Activated CD4-positive, CD25-positive, alpha-beta regulatory T cell treated with anti-CD3 and anti-CD28 coated beads, Interleukin-2, amount 50 U/mL, for 72 hours (primary cell): Measurements from ENCODE around the gene DTL.

Experiments
- DNase-seq: peaks from one replicate; pipeline ENCODE4 v3.0.0; 2021

Gene DTL

DNA sequence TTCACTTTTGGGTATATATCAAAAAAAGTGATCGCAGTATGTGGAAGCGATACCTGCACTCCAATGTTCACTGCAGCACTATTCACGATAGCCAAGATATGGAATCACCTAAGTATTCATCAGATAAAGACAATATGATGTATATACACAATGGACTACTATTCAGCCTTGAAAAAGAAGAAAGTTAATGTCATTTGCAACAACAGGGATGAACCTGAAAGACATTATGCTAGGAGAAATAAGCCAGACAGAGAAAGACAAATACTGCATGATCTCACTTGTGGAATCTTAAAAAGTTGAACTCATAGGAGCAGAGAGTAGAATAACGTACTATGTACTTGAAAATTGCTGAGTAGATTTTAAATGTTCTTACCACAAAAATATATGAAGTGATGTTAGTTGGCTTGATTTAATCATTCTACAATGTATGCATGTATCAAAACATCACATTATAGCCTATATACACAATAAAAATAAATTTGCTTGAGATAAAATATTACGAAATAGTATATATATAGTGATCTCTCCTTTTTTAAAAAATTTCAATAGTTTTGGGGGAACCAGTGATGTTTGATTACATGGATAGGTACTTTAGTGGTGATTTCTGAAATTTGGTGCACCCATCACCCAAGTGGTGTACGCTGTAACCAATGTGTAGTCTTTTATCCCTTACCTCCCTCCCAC is 56.0 kb downstream of the DTL start:
- DNase-seq = no peak

GRCh38 chr1:212097360-212097759 is 61.8 kb downstream of the DTL start:
- DNase-seq = no peak

- DNase-seq = no peak
These were observed 62.8 kb downstream of the DTL start for GRCh38 chr1:212098310-212098709.

- no peak for DNase-seq
These were observed 63.2 kb downstream of the DTL start for GRCh38 chr1:212098771-212099170.

GRCh38 chr1:212101251-212101650 is 65.7 kb downstream of the DTL start:
- no peak for DNase-seq

DNA sequence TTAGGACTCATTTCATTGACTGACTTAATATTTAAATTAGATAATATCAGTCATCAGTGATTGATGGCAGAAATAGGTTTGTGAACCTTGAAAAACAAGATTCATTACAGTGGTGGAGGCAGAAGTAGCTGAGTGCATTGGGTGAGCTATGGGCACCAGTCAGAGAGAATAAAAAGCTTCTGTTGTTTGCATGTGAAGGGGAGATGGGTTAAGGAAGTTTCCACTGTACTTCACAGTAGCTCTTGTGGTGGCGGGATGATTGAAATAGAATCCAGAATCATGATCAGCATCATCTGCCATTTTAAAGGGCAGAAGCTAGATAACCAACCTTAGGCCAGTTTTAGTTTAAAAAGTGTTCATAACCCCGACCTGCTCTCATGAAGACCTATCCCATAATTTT is 66.2 kb downstream of the DTL start:
- no peak for DNase-seq

- DNase-seq = no peak
These were observed 69.2 kb downstream of the DTL start for GRCh38 chr1:212104586-212105325.

DNA sequence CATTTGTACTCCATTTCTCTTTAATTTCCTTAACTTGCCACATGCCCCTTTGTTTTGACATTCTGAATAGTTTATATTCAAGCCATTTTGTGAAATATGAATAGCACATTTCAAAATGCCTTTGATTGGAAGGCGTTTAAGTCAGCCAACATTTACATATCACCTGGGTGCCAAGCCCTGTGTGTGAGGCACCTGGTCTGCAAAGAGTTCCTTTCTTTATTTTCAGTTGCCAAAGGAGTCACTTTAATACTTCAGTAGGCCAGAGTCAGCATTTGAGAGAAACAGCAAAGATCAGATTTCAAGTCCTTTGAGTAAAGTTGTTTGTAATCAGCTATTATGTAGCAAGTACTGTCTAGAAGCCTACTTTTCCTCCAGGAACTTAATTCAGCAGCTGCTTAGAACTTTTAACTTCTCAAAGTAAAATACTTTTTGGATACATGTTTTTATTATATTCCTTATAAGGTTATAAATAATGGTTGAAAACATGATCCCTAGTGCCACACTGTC is 70.8 kb downstream of the DTL start:
- no peak for DNase-seq

DNA sequence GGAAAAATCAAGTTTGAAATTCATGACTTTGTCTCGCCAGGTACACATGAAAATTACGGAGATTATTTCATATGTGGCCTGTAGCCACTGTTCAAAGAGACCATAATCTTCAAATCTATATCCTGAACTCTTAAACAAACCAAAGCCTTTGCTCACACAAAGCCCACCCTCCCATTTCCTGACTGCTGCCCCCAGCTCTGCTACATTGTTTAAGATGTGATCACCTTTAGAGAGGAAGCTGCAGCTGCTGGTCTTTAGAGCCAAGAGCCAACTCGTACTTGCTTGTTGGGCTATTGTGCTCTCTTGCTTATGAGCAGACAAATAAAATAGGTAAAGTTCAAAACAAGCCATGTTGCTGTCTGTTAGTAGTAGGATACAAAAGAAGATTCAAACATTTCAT is 71.9 kb downstream of the DTL start:
- DNase-seq = no peak

- DNase-seq = no peak
These were observed 72.6 kb downstream of the DTL start for GRCh38 chr1:212108187-212108586.

DNA sequence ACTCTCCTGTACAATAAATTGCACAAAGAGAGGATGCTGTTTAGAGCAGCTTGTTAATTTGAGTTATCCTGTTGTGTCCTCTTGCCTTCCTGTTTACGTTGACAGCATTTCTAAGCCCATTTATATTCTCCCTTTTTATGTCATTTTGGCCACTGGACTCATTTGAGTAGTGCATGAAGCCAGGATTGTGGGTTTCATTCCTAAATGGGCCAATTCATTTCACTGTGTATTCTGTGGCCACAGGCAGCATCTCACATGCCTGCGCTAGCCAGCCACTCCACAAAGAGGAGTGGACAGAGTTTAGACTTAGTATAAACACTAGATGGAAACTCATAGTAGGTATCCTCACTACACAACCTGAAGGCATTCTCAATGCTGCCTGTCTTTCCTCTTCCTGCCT is 73.4 kb downstream of the DTL start:
- no peak for DNase-seq

DNA sequence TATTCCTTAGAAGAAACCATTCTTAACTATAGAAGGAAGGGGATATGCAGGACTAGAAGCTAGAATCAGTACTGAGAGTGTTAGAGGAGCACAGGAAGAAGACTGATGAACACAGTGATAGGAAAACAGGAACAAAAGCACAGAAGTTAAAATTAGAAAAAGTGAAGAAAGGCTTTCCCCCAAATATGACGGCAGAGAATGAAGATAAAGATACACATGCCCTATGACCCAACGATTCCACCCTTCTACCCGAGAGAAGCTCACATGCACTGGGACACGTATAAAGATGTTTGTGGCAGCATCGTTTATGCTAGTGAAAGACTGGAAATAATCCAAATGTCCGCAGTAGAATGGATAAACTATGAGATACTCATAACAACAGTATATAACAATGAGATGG is 74.2 kb downstream of the DTL start:
- no peak for DNase-seq

DNA sequence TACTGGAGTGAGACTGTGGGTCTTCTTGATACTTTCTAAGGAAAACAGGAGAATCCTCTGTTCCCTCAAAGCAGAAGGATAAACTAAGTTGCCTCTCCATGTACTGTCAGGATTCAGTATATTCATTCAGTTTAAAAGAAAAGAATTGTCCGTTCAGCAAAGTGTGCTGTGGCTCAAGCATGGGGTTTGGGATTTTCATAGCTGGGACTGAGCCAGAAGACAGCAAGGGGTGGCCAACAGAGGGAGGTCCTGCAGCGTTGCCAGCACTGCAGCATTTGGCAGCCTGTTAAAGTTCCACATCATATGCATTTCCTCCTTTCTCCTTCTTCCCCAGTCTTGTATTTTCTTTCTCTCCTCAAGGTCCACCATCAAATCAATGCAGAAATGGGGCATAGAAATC is 75.1 kb downstream of the DTL start:
- no peak for DNase-seq

GRCh38 chr1:212111536-212111935 is 76.0 kb downstream of the DTL start:
- DNase-seq = no peak

DNA sequence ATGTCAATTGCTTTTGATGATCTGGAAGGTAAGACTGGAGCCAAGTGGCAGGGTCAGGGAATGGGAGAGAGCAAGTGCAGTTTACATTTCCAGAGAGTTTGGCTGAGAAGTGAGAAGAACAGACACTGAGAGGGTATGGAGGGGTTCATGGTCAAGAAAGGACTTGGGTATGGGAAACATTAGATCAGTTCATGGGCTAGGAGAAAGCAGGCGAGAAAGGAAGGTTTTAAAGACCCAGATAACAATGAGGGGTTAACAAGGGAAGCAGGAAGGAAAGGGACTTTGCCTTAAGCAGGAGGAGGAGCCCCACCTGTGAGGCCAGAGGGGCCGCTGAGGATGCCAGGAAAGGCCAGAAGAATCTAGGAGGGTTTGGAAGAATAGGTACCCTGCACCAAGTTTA is 78.2 kb downstream of the DTL start:
- no peak for DNase-seq

DNA sequence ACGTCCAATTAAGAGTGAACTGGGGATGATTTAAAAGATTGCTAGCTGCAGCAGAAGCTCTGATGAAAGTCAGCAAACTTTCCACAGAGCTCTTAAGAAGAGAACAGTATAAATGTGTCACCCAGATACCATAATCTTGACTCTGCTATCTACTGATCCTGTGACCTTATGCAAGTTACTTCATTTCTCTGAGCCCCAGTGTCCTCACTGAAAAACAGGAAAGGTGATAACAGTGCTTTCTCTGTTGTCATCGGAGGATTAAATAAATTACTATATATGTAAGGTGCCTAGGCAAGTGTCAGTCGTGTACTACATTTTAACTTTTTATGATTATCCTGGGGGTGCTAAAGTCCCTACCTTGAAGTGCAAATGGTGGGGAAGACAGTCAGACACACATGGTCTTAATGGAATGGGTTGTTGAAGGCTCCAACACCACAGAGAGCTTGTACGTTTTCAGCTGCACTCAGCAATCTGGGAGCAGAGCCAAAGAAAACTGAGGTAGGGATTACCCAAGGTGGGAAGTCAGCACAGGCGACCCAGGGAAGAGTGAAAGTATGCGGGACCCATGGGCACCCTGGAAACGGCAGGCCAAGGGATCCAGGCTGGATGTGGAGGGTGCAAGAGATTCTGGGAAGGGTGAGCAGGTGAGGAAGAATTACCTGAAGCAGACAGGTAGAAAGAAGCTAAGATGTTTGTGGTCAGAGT is 82.8 kb downstream of the DTL start:
- no peak for DNase-seq

DNA sequence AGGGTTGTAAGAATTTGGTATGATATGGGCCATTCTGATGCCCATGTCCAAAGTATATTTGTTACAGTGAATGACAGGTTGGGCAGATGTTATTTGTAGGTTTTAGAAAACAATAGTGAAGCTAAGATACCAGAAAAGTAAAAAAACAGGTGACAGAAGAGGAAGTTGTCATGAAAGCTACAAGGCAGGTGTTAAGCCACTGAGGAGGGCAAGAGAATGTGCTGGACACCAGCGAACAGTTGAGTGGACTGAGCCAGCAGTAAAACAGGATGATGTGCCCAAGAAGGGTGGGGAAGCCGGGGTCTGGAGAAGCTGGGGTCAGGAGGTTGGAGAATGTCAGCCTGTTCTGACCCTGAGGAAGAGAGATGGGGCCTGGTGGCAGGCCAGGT is 83.3 kb downstream of the DTL start:
- DNase-seq = no peak

DNA sequence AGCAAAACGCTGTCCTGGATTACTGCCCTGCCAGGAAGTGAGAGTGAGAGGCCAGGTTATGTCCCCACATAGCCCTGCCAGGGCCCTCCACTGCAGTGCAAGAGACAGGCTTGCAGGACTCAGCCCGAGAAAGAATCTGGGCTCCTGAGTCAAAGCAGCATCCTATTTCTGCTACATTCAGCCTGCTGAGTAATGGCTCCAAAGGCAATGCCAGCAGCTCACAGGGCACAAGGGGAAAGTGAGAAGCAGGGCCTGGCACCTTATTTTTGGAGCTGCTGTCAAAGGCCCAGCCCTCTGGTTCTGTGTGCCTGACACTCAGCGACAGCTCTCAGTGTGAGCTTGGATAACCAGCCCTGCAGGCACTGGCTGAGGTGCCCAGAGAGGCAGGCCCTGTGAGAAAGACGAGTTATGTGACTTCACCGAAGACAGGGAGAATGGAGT is 83.9 kb downstream of the DTL start:
- no peak for DNase-seq

GRCh38 chr1:212119863-212120262 is 84.3 kb downstream of the DTL start:
- no peak for DNase-seq

DNA sequence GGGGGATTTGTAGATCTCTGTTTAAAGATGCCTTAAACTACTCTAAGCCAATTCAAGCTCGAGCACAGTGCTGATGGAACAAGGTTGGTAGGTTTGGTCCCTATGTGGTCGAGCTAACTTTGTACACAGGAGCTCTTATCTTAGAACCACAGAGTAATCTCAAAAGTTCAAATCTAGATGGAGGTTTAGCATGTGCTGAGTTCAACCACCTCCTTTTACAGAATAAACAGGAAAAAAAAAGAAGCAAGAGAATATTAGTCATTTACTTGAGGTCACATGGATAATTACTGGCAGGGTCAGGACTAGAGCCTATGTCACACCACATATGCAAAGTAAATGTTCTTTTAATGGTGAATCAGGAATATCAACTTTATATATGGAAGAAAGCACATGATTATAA is 86.2 kb downstream of the DTL start:
- DNase-seq = no peak

- DNase-seq = no peak
These were observed 89.4 kb downstream of the DTL start for GRCh38 chr1:212124690-212125582.

DNA sequence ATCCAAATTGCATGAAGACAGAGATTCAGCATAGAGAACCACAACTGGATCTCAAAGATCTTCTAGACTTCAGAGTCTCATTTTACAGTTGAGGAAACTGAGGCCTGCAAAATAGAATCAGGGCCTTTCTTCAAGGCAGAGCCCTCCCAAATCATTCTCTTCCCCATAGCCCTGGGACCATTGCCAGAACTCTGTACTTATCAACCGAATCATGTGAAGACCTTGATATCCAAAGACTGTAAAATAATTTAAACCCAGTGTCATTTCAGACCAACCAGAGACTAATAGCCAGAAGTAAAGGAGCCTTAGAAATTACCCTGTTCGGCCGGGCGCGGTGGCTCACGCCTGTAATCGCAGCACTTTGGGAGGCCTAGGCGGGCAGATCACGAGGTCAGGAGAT is 90.1 kb downstream of the DTL start:
- DNase-seq = no peak

DNA sequence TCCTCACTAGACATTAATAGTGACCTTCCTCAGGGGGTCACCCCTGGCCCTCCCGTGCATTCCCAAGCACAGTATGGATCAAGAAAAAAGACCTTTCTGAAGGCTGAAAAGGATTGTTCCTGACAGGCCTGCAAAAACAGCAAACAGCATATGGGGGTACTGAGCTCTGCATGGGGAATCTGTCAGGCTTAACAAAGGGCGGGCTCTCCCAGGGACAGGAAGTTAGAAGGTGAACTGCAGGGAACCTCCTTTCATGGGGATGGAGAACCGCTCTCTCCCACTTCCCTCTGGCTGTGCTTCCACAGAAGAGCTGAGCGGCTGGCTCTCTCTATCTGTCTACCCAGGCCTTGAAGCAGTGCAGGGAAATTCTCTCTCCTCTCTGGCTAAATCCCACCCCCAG is 91.7 kb downstream of the DTL start:
- DNase-seq = no peak
